ENCODE measurements around the gene DNAL4. TPM values are rescaled to one million over a fixed set of nuclear protein-coding genes. Genes with fewer than 3 reads are reported as not detected.
A peak's percentile ranks its signal among the peaks of the same experiment; 100 is the strongest.

Gene DNAL4
- total RNA-seq, 1 donor from 2014 or later, result 10.0 TPM

DNA sequence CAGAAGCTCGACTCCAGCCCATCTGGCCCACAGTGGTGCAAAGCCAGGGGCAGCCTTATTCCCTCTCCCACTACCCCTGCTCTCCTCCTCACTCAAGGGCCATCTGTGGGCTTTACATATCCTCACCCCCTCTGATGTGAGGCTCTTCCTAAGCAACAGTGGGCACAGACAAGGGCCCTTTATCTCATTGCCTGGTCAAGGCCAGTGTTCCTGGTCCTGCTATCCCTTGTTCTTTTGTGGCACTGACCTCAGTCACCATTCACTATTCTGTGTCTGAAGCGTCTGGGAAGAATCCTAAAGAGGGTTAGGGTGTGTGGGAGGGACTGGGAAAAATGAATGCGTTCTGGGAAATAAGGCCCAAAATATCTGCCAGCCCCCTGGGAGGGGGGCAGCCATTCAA lies 7.3 kb downstream of the DNAL4 start:
- H3K36me3 ChIP-seq, result peaks cover 12% of the 10 kb centered on the region
- H3K4me3 ChIP-seq, result no peak overlapping the region
- peak overlapping the region; percentile 93 for H3K27ac ChIP-seq (replicated peaks)
- peaks cover 69% of the 10 kb centered on the region for H3K4me1 ChIP-seq
- no peak for DNase-seq
- intact Hi-C loops (cut with micrococcal nuclease), result no loop called here
- no peaks in the 10 kb centered on the region for H3K27me3 ChIP-seq (ENCODE audit: low read depth)
- H3K9me3 ChIP-seq (replicated peaks), result no peaks in the 10 kb centered on the region
- TF ChIP-seq, protein P1, sequence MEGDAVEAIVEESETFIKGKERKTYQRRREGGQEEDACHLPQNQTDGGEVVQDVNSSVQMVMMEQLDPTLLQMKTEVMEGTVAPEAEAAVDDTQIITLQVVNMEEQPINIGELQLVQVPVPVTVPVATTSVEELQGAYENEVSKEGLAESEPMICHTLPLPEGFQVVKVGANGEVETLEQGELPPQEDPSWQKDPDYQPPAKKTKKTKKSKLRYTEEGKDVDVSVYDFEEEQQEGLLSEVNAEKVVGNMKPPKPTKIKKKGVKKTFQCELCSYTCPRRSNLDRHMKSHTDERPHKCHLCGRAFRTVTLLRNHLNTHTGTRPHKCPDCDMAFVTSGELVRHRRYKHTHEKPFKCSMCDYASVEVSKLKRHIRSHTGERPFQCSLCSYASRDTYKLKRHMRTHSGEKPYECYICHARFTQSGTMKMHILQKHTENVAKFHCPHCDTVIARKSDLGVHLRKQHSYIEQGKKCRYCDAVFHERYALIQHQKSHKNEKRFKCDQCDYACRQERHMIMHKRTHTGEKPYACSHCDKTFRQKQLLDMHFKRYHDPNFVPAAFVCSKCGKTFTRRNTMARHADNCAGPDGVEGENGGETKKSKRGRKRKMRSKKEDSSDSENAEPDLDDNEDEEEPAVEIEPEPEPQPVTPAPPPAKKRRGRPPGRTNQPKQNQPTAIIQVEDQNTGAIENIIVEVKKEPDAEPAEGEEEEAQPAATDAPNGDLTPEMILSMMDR (IDR thresholded peaks at IDR 0.05; ENCODE audit: borderline replicate concordance), result no peak

DNA sequence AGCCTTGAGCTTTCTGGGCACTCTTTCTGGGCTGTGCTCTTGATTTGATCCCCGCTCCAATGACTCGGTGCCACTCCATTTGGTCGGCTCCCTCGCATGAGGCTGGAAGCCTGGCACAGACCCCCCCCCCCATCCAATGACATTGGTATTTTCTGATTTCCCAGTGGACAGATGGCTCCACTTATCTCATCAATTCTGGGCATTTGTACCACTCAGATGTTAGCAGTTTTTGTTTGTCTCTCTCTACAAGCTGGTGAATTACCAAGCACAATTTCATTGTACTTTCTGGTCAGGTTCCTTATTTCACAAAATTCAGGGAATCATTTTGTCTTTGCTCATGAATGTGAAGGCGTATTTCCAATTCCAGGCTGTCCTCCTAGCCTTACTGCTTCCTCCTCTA lies 9.1 kb downstream of the DNAL4 start:
- Histone ChIP-seq H3K27ac (replicated peaks) (peak overlapping the region; percentile 93), H3K4me3 (no peak overlapping the region), H3K9me3 (replicated peaks) (no peaks in the 10 kb centered on the region), H3K27me3 (ENCODE audit: low read depth) (no peaks in the 10 kb centered on the region), H3K4me1 (peaks cover 86% of the 10 kb centered on the region), H3K36me3 (peaks cover 17% of the 10 kb centered on the region)
- intact Hi-C loops (cut with micrococcal nuclease), result no loop called here
- DNase-seq, result no peak
- TF ChIP-seq, protein P1 (IDR thresholded peaks at IDR 0.05; ENCODE audit: borderline replicate concordance), result no peak

DNA sequence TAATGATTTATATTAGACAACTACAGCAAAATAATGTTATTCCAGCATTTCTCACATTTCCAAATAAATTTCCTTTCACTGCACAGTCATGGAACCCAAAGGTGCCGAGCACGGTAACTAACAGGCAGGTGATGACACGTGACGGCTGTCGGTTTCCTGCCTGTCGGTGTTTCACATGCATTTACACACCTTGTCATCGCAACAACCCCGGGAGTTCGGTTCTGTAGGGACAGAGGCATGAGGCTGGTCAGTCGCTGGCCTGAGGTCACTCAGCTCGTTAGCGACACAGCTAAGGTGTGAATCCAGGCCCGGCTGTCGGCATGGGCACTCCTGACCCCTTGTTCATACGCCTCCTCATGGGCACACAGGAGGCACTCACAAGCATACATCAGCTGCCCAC lies 9.9 kb downstream of the DNAL4 start:
- Histone ChIP-seq H3K27me3 (ENCODE audit: low read depth) (no peaks in the 10 kb centered on the region), H3K36me3 (peaks cover 21% of the 10 kb centered on the region), H3K4me1 (peaks cover 81% of the 10 kb centered on the region), H3K4me3 (no peak overlapping the region), H3K27ac (replicated peaks) (peak overlapping the region; percentile 93), H3K9me3 (replicated peaks) (no peaks in the 10 kb centered on the region)
- DNase-seq, result no peak
- intact Hi-C loops (cut with micrococcal nuclease), result no loop called here
- TF ChIP-seq, protein P1 (IDR thresholded peaks at IDR 0.05; ENCODE audit: borderline replicate concordance), result no peak

DNA sequence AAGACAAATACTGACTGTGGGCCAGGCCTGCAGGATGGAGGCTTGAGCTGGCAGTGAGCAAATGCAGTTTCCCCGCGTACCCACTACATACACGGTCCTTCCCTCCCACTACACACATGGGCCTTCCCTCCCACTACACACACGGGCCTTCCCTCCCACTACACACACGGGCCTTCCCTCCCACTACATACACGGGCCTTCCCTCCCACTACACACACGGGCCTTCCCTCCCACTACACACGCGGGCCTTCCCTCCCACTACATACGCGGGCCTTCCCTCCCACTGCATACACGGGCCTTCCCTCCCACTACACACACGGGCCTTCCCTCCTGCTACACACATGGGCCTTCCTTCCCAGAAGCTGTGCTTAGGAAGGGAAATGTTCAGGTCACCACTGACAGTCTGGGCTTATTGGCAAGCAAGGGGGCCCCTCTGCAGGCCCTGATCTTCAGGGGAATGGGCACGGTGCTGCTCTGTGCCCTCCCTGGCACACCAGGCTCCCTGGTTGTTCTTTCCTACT lies 10.8 kb downstream of the DNAL4 start:
- TF ChIP-seq, protein P1 (IDR thresholded peaks at IDR 0.05; ENCODE audit: borderline replicate concordance), result no peak
- H3K27ac ChIP-seq (replicated peaks), result peak overlapping the region; percentile 93
- no peaks in the 10 kb centered on the region for H3K9me3 ChIP-seq (replicated peaks)
- intact Hi-C loops (cut with micrococcal nuclease), result no loop called here
- peaks cover 22% of the 10 kb centered on the region for H3K36me3 ChIP-seq
- H3K4me1 ChIP-seq, result peaks cover 72% of the 10 kb centered on the region
- H3K27me3 ChIP-seq (ENCODE audit: low read depth), result no peaks in the 10 kb centered on the region
- no peak overlapping the region for H3K4me3 ChIP-seq
- no peak for DNase-seq

DNA sequence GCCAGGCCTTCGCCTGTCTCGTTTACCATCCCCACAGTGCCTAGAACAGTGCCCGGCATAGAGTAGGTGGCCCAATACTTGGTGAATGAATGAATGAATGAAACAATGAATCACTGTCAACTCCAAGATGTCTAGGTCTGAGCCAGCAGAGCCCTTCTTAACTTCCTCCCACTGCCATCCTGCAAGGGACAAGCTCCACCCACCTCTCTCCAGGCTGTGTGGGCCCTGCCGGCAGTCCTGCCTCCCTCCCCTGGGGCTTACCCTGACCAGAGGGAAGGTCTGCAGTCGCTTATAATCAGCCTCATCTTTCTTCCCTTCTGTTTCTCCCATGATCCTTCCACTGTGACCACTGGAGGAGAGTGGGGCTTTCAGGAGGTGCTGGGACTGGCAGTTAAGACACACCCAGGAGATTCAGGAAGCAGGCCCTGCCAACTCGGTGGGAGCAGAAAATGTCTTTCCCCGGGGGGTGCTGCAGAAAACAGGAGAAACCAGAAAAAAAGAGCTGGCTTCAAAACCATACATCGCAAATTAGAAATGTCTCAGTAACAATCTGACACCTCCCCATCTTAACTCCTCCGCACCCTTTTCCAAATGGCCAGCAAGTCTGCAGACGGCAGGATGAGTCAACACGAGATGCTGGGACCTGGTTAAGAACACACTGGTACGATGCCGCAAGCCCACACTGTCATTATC lies 11.4 kb downstream of the DNAL4 start:
- no peaks in the 10 kb centered on the region for H3K27me3 ChIP-seq (ENCODE audit: low read depth)
- intact Hi-C loops (cut with micrococcal nuclease), result no loop called here
- peaks cover 66% of the 10 kb centered on the region for H3K4me1 ChIP-seq
- H3K27ac ChIP-seq (replicated peaks), result peak overlapping the region; percentile 93
- TF ChIP-seq, protein P1 (IDR thresholded peaks at IDR 0.05; ENCODE audit: borderline replicate concordance), result no peak
- H3K36me3 ChIP-seq, result peaks cover 22% of the 10 kb centered on the region
- no peak overlapping the region for H3K4me3 ChIP-seq
- DNase-seq, result no peak
- no peaks in the 10 kb centered on the region for H3K9me3 ChIP-seq (replicated peaks)
